Measurements from ENCODE around the gene KIF12.
A peak's percentile ranks its signal among the peaks of the same experiment; 100 is the strongest.

The KIF12 gene

DNA sequence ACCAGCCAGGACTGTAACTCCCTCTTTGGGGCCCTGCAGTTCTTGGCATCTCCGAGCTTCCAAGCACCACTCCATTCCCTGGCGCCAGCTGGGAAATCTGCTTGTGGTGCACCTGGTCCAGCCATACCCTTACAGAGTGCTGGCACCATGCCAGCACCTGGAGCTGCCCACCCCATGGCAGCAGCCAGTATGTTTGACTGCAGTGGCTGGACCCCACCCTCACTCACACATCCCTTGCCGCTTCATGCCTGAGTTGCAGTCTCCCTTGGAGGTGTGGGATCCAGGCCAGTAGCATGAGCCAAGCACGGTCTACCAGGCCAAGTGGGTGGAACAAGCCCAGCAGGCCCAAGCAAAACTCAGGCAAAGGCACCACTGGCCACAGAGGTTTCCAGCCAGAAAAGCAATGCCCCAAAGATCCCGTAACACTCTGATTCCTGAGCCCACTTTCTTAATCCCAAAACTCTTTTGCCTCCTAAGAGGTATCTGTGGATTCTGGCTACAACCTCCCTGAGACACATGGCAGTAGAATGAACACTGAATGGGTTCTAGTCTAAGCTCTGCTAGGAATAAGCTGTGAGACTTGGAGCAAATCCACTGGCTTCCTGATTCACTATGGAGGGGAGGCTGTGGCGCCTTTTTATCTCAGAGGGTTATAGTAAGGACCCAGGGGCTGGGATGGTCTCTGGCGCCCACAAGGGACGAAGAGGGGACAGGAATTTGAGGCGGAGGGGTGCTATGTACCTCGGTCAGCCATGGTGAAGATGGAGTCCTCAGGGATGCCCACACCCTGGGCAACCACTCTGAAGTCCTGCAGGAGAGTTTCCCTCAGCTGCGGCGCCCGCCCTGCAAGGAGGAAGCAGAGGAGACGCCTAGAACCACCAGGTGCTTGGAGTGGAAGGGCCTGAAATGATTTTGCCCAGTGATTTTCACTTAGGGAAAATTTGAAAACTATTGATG is 26.6 kb downstream of the KIF12 start:
- peak; percentile 26 for DNase-seq (ENCODE audit: low read depth)
- TF ChIP-seq, protein P1, sequence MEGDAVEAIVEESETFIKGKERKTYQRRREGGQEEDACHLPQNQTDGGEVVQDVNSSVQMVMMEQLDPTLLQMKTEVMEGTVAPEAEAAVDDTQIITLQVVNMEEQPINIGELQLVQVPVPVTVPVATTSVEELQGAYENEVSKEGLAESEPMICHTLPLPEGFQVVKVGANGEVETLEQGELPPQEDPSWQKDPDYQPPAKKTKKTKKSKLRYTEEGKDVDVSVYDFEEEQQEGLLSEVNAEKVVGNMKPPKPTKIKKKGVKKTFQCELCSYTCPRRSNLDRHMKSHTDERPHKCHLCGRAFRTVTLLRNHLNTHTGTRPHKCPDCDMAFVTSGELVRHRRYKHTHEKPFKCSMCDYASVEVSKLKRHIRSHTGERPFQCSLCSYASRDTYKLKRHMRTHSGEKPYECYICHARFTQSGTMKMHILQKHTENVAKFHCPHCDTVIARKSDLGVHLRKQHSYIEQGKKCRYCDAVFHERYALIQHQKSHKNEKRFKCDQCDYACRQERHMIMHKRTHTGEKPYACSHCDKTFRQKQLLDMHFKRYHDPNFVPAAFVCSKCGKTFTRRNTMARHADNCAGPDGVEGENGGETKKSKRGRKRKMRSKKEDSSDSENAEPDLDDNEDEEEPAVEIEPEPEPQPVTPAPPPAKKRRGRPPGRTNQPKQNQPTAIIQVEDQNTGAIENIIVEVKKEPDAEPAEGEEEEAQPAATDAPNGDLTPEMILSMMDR (conservative IDR thresholded peaks at IDR 0.05; ENCODE audit: low read depth, low read length): no peak
- no peak overlapping the region for H3K4me3 ChIP-seq (ENCODE audit: low read depth, low read length)

DNA sequence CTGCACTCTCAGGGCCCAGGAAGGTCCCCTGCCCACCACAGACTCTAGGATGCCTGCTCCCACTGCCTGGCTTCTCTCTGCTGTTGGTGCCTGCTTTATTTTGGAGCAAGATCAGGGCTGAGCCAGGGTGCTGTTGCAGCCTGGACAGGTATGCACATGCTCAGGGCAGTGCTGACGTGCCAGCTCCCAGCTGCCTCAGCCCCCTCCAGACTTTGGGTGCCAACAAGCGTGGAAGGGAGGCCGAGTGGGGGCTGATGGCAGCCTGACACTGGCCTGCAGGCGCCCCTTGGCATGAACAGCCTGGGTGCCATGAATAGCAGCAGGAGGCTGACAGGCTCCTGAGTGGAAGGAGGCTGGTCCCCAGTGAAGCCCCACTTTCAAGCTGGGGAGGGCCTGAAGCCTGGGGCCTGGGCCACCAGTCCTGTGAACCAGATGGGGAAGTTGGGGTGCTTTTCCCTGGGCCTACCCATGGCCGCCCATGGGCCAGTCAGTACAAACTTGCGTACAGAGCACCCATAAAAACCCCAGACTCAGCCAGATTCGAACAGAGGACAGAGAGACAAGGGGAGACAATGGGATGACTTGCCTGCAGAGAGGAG is 27.8 kb downstream of the KIF12 start:
- no peak overlapping the region for H3K4me3 ChIP-seq (ENCODE audit: low read depth, low read length)
- DNase-seq (ENCODE audit: low read depth): no peak
- TF ChIP-seq, protein P1 (conservative IDR thresholded peaks at IDR 0.05; ENCODE audit: low read depth, low read length): no peak

DNA sequence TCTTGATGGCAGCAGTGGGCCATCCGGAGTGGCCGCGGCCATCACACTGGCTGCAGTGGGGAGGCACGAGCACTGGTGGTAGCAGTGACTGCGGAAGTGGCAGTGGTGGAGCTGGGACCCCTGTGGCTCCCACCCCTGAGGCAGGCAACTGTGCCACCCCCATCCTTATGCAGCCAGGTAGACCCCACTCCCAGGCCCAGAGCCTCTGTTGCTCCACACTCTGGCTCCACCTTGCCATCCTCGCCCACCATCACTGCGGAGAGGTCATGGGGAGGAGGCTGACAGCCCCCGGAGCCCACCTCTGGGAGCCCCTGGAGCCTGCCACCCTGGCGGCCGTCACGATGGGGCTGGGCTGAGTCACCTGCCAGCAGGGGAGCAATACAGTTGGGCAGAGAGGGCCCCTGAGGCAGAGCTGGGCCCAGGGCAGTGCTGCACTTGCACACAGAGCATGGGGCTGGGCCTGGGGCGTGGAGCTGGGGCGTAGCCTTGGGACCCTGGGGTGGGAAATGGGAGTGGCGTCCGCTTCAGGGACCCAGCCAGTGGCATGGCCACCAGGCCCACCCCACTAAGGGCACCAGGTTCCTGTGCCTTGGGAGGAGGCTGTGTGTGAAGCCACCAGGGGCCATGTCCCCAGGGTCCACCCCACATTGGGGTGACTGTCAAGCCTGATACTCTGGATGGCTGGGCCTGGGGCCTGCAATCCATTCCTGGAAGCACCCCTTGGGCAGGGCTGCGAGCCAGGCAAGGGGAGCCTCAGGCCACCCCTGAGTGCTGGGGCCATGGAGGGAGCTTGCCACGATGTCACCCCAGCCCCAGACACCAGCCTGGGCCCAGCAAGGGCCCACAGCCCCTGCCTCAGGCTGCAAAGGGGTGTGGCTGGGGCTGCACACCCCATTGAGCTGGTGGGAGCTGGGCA is 28.6 kb downstream of the KIF12 start:
- no peak for DNase-seq (ENCODE audit: low read depth)
- TF ChIP-seq, protein P1 (conservative IDR thresholded peaks at IDR 0.05; ENCODE audit: low read depth, low read length): no peak
- no peak overlapping the region for H3K4me3 ChIP-seq (ENCODE audit: low read depth, low read length)

DNA sequence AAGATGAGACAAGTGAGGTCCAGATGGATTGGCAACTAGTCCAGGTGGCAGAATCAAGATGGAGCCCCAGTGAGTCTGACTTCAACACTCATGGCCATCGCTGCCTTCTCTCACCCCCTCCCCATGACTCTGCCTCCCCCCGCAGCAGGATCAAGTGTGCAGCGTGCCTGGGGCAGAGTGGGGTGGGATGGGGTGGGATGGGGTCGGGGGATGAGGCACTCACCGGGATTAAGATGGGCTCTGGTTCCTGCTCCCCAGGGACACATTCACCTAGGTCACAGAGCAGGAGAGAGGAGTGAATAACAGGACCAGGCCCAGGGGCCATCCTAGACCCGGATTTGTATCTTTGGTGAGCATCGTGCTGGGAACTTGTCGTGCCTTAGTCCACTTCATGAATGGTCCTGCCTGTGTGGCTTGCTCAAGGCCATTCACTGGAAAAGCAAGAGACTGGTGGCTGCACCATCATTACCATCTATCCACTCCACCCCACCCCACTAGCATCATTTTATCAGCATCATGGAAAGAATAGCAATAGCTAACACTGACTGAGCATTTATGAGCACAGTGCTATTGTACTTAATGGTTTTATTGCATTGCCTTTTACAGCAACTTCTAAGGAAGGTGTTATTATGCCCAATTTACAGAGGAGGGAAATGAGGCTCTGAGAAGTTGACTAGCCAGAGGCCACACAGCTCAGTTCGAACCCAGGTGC is 29.5 kb downstream of the KIF12 start:
- no peak for DNase-seq (ENCODE audit: low read depth)
- TF ChIP-seq, protein P1 (conservative IDR thresholded peaks at IDR 0.05; ENCODE audit: low read depth, low read length): no peak
- no peak overlapping the region for H3K4me3 ChIP-seq (ENCODE audit: low read depth, low read length)

DNA sequence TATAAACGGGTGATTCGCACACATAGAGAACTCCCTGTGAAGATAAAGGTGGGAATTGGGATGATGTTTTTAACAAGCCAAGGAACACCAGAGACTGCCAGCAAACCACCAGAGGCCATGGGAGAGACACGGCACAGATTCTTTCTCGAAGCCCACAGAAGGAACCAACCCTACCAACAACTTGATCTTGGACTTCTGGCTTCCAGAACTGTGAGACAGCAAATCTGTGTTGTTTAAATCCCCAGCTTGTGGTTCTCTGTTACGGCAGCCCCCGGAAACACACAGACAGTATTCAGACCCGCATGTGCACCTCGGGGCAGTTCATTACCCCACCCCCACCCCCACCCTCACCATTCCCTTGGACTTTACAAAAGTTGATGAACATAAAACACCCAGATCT is 33.8 kb downstream of the KIF12 start:
- TF ChIP-seq, protein P1 (conservative IDR thresholded peaks at IDR 0.05; ENCODE audit: low read depth, low read length): no peak
- no peak overlapping the region for H3K4me3 ChIP-seq (ENCODE audit: low read depth, low read length)
- no peak for DNase-seq (ENCODE audit: low read depth)

DNA sequence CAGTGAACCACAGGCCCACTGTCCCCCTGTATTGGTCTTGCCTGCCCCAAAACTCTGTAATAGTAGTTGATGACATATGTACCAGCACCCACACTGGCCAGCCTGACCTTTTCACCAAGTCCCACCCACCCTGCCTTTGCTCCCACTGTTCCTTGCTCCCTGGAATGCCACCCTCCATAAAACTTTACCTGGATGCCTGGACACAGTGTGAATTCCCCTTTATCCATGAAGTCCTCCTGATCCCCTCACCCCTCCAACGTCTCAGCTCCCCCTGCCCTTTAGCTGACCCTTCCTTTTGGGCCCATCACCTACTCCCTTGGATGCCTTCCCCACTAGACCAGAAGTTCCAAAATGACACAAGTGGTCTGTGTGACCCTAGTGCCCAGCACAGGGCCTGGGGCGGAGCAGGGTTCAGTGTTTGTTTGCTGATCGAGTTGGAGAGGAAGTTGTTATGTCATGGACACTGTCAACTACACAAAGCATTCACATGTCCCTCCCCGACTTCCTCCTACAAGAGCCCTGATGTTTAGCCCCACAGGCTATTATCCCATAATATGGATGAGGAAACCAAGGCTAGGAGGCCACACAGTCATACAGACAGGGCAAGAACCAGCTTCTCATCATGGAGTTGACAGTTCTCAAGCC is 37.1 kb downstream of the KIF12 start:
- no peak overlapping the region for H3K4me3 ChIP-seq (ENCODE audit: low read depth, low read length)
- TF ChIP-seq, protein P1 (conservative IDR thresholded peaks at IDR 0.05; ENCODE audit: low read depth, low read length): no peak
- no peak for DNase-seq (ENCODE audit: low read depth)

Measured in choroid plexus epithelial cell (primary cell).